Fibroblast of lung (primary cell): ENCODE data around the gene AGA. TPM values are rescaled to one million over a fixed set of nuclear protein-coding genes. Genes with fewer than 3 reads are reported as not detected.

Experiments
- DNase-seq, 2 donors: peaks; one replicate each; pipeline versions ENCODE4 v3.0.0 to v3.0.0-alpha.2; 2010; ENCODE audit warnings: low read depth in 2 of 2
- H2AFZ ChIP-seq: 2 replicates; pipeline ENCODE4 v1.5.1; 2012; ENCODE audit warnings: low read length, control low read depth, inconsistent platforms
- H3K27ac ChIP-seq: 2 replicates; pipeline ENCODE4 v1.5.1; 2011; ENCODE audit warnings: low read length, control low read depth; ENCODE audit not compliant: insufficient read depth
- H3K27me3 ChIP-seq: 2 replicates; pipeline ENCODE4 v1.5.1; 2011; ENCODE audit warnings: mild to moderate bottlenecking, low read length; ENCODE audit not compliant: control insufficient read depth, insufficient read depth
- H3K36me3 ChIP-seq: 2 replicates; pipeline ENCODE4 v1.5.1; 2011; ENCODE audit warnings: low read length; ENCODE audit not compliant: control insufficient read depth, insufficient read depth
- H3K4me1 ChIP-seq: 2 replicates; pipeline ENCODE4 v1.5.1; 2011; ENCODE audit warnings: low read length; ENCODE audit not compliant: control insufficient read depth, insufficient read depth; ENCODE audit errors: extremely low read depth
- H3K4me2 ChIP-seq: 2 replicates; pipeline ENCODE4 v1.5.1; 2011; ENCODE audit warnings: low read length, control low read depth; ENCODE audit not compliant: insufficient read depth; ENCODE audit errors: extremely low read depth
- H3K4me3 ChIP-seq, 4 experiments: fragments of 200-600 bp in 1 of 4; sonication (generic) in 1 of 4; replicated peaks in 1 of 4; 2 replicates each; pipeline ENCODE4 v1.5.1; 2011 to 2016; ENCODE audit warnings: low read length in 4 of 4, low read depth in 3 of 4, mild to moderate bottlenecking in 3 of 4, control low read depth in 2 of 4, inconsistent platforms in 1 of 4, mixed read lengths in 1 of 4; ENCODE audit not compliant: insufficient read depth in 1 of 4; ENCODE audit errors: control extremely low read depth in 1 of 4
- H3K79me2 ChIP-seq: 2 replicates; pipeline ENCODE4 v1.5.1; 2012; ENCODE audit warnings: mild to moderate bottlenecking, low read length, inconsistent platforms; ENCODE audit not compliant: control insufficient read depth, insufficient read depth
- H3K9ac ChIP-seq: 2 replicates; pipeline ENCODE4 v1.5.1; 2011; ENCODE audit warnings: mild to moderate bottlenecking, low read length, control low read depth; ENCODE audit not compliant: insufficient read depth
- H3K9me3 ChIP-seq: 2 replicates; pipeline ENCODE4 v1.5.1; 2012; ENCODE audit warnings: low read depth, low read length; ENCODE audit not compliant: control insufficient read depth, insufficient read depth
- H4K20me1 ChIP-seq: 2 replicates; pipeline ENCODE4 v1.5.1; 2011; ENCODE audit warnings: low read length; ENCODE audit not compliant: control insufficient read depth, insufficient read depth; ENCODE audit errors: extremely low read depth
- CTCF ChIP-seq, 2 donors: IDR thresholded peaks in 1 of 2; conservative IDR thresholded peaks in 1 of 2; 1 replicate in 1 of 2; 2 replicates in 1 of 2; pipeline ENCODE4 v1.5.1; 2011 to 2012; ENCODE audit warnings: low read length in 2 of 2, control low read depth in 1 of 2, inconsistent platforms in 1 of 2, low read depth in 1 of 2, mild to moderate bottlenecking in 1 of 2
- EZH2 ChIP-seq: IDR thresholded peaks from 2 replicates; pipeline ENCODE4 v1.5.1; 2012; ENCODE audit warnings: low read length, control low read depth, mild to moderate bottlenecking; ENCODE audit errors: missing control alignments
- polyA plus RNA-seq, 2 donors: library from polyadenylated mRNA; depleted of rRNA in 1 of 2; stranded (reverse) in 1 of 2; unstranded in 1 of 2; fragments of >200 nt; gene quantifications; 2 replicates each; pipeline ENCODE4 v1.2.1, GENCODE V29; 2011 to 2012; ENCODE audit warnings: missing spikeins in 1 of 2
- total RNA-seq: library from RNA; depleted of rRNA; stranded (reverse); fragments of >200 nt; gene quantifications from 2 replicates; pipeline ENCODE4 v1.2.1, GENCODE V29; 2014

The AGA gene
- total and polyA plus RNA-seq, 2 donors (not counting 1 experiment from before 2014, with no cell fraction given), result 39.5 to 61.8 TPM

GRCh38 chr4:177386278-177386815, 55.9 kb downstream of the AGA start:
- TF ChIP-seq EZH2 (no peak), CTCF (conservative IDR thresholded peaks at IDR 0.05 in 1 of 2, IDR thresholded peaks at IDR 0.05 in 1 of 2; ENCODE audit: low read depth in 1 of 2, low read length in 2 of 2) (no peak)
- Histone ChIP-seq H3K9me3 (no peaks in the 10 kb centered on the region), H3K9ac (no peak overlapping the region), H4K20me1 (no peaks in the 10 kb centered on the region), H3K36me3 (no peaks in the 10 kb centered on the region), H3K27me3 (no peaks in the 10 kb centered on the region), H3K79me2 (no peaks in the 10 kb centered on the region), H2AFZ (no peak overlapping the region), H3K4me3 (no peak overlapping the region), H3K27ac (no peak overlapping the region), H3K4me1 (no peaks in the 10 kb centered on the region), H3K4me2 (peak overlapping the region; percentile 48)
- no peak for DNase-seq

- Histone ChIP-seq H3K9me3 (no peaks in the 10 kb centered on the region), H3K4me1 (no peaks in the 10 kb centered on the region), H3K27ac (no peak overlapping the region), H3K9ac (no peak overlapping the region), H3K36me3 (no peaks in the 10 kb centered on the region), H3K27me3 (no peaks in the 10 kb centered on the region), H3K4me2 (peak overlapping the region; percentile 48), H3K79me2 (no peaks in the 10 kb centered on the region), H4K20me1 (no peaks in the 10 kb centered on the region), H3K4me3 (no peak overlapping the region), H2AFZ (no peak overlapping the region)
- TF ChIP-seq EZH2 (no peak), CTCF (conservative IDR thresholded peaks at IDR 0.05 in 1 of 2, IDR thresholded peaks at IDR 0.05 in 1 of 2; ENCODE audit: low read depth in 1 of 2, low read length in 2 of 2) (no peak)
- DNase-seq, result peak; percentile 23 to 27
Observed at GRCh38 chr4:177385576-177386277, 56.5 kb downstream of the AGA start.

GRCh38 chr4:177384856-177385397, 57.3 kb downstream of the AGA start:
- Histone ChIP-seq H3K9ac (no peak overlapping the region), H3K4me2 (no peak overlapping the region), H3K27ac (no peak overlapping the region), H3K4me1 (no peaks in the 10 kb centered on the region), H3K36me3 (no peaks in the 10 kb centered on the region), H3K27me3 (no peaks in the 10 kb centered on the region), H3K9me3 (no peaks in the 10 kb centered on the region), H2AFZ (no peak overlapping the region), H4K20me1 (no peaks in the 10 kb centered on the region), H3K79me2 (no peaks in the 10 kb centered on the region), H3K4me3 (no peak overlapping the region)
- no peak for DNase-seq
- TF ChIP-seq EZH2, result no peak
- no peak for TF ChIP-seq CTCF (conservative IDR thresholded peaks at IDR 0.05 in 1 of 2, IDR thresholded peaks at IDR 0.05 in 1 of 2; ENCODE audit: low read depth in 1 of 2, low read length in 2 of 2)
